DND-41 (cell line): ENCODE measurements around the gene MAGEB6.

Experiments
- ATAC-seq: fragments of 200-7000 bp; cut with Tn5 transposase; 3 replicates; pipeline ENCODE4 v1.9.1; 2021; ENCODE audit warnings: low read depth; ENCODE audit not compliant: insufficient read depth
- DNase-seq: peaks from one replicate; pipeline ENCODE4 v3.0.0-alpha.2; 2020
- H2AFZ ChIP-seq: 2 replicates; pipeline ENCODE4 v1.6.0; 2012; ENCODE audit warnings: low read depth, low read length
- H3K27ac ChIP-seq: 2 replicates; pipeline ENCODE4 v1.5.1; 2012; ENCODE audit warnings: low read length, inconsistent platforms
- H3K27me3 ChIP-seq: fragments of 200-600 bp; sonication (generic); 2 replicates; pipeline ENCODE4 v1.6.0; 2012; ENCODE audit warnings: low read length, mild to moderate bottlenecking, inconsistent platforms; ENCODE audit not compliant: insufficient read depth, poor library complexity
- H3K36me3 ChIP-seq: 2 replicates; pipeline ENCODE4 v1.5.1; 2012; ENCODE audit warnings: low read length, inconsistent platforms; ENCODE audit not compliant: insufficient read depth
- H3K4me1 ChIP-seq: 2 replicates; pipeline ENCODE4 v1.5.1; 2012; ENCODE audit warnings: mild to moderate bottlenecking, low read length; ENCODE audit not compliant: insufficient read depth
- H3K4me2 ChIP-seq: 2 replicates; pipeline ENCODE4 v1.6.0; 2012; ENCODE audit warnings: mild to moderate bottlenecking, moderate library complexity, low read length, inconsistent platforms; ENCODE audit not compliant: insufficient read depth
- H3K4me3 ChIP-seq, 2 experiments: fragments of 200-600 bp in 1 of 2; shearing (Covaris generic) in 1 of 2; 2 replicates each; pipeline ENCODE4 v1.5.1; 2012 to 2016; ENCODE audit warnings: inconsistent platforms in 2 of 2, low read length in 2 of 2, mild to moderate bottlenecking in 2 of 2, low read depth in 1 of 2, moderate library complexity in 1 of 2
- H3K79me2 ChIP-seq: 2 replicates; pipeline ENCODE4 v1.6.0; 2012; ENCODE audit warnings: low read length, inconsistent platforms; ENCODE audit not compliant: insufficient read depth
- H3K9ac ChIP-seq: 2 replicates; pipeline ENCODE4 v1.6.0; 2012; ENCODE audit warnings: low read depth, mild to moderate bottlenecking, inconsistent platforms, low read length, moderate library complexity
- H3K9me3 ChIP-seq: 2 replicates; pipeline ENCODE4 v1.5.1; 2012; ENCODE audit warnings: low read length, moderate library complexity, mild to moderate bottlenecking, inconsistent platforms; ENCODE audit not compliant: insufficient read depth, severe bottlenecking
- H4K20me1 ChIP-seq: 2 replicates; pipeline ENCODE4 v1.6.0; 2012; ENCODE audit warnings: low read length; ENCODE audit not compliant: insufficient read depth
- CTCF ChIP-seq: IDR thresholded peaks from 2 replicates; pipeline ENCODE4 v1.5.1; 2012; ENCODE audit warnings: borderline replicate concordance, low read length, moderate library complexity, mild to moderate bottlenecking; ENCODE audit not compliant: poor library complexity, severe bottlenecking; ENCODE audit errors: extremely low read depth
- EZH2 ChIP-seq: IDR thresholded peaks from 3 replicates; pipeline ENCODE4 v1.6.1; 2012; ENCODE audit warnings: borderline replicate concordance, low read depth, mild to moderate bottlenecking, moderate library complexity, low read length, inconsistent platforms; ENCODE audit not compliant: severe bottlenecking

MAGEB6 gene

GRCh38 chrX:26208012-26208411, 15.8 kb downstream of the MAGEB6 start:
- H3K4me3 ChIP-seq: no peak overlapping the region
- H3K9me3 ChIP-seq: no peaks in the 10 kb centered on the region
- no peaks in the 10 kb centered on the region for H3K79me2 ChIP-seq
- DNase-seq (no peak), ATAC-seq (no peak)
- no peaks in the 10 kb centered on the region for H3K36me3 ChIP-seq
- no peak overlapping the region for H2AFZ ChIP-seq
- TF ChIP-seq CTCF: no peak
- TF ChIP-seq EZH2: no peak
- H4K20me1 ChIP-seq: no peaks in the 10 kb centered on the region
- no peaks in the 10 kb centered on the region for H3K27me3 ChIP-seq
- no peaks in the 10 kb centered on the region for H3K4me1 ChIP-seq
- H3K4me2 ChIP-seq: no peak overlapping the region
- H3K27ac ChIP-seq: no peak overlapping the region
- no peak overlapping the region for H3K9ac ChIP-seq

GRCh38 chrX:26215869-26216268, 23.6 kb downstream of the MAGEB6 start, which contains the start of gene MAGEB5:
MAGEB5 (plus strand) TSS chrX:26216169; CDS start chrX:26217302, 1,133 bp downstream.
- ATAC-seq: no peak
- no peak within 1 kb of the TSS for H3K9ac ChIP-seq
- no peak within 1 kb of the TSS for H3K27ac ChIP-seq
- no peaks in the 10 kb centered on the region for H3K9me3 ChIP-seq
- no peak within 1 kb of the TSS for H2AFZ ChIP-seq
- H3K36me3 ChIP-seq: no peaks in the 10 kb centered on the region
- no peaks in the 10 kb centered on the region for H3K79me2 ChIP-seq
- DNase-seq: no peak
- no peak within 1 kb of the TSS for H3K4me2 ChIP-seq
- no peak within 1 kb of the TSS for H3K4me3 ChIP-seq
- no peaks in the 10 kb centered on the region for H4K20me1 ChIP-seq
- TF ChIP-seq EZH2 (no peak), CTCF (no peak)
- H3K27me3 ChIP-seq: no peaks in the 10 kb centered on the region
- H3K4me1 ChIP-seq: no peaks in the 10 kb centered on the region

GRCh38 chrX:26219351-26219750, 27.1 kb downstream of the MAGEB6 start:
- H3K27me3 ChIP-seq: no peaks in the 10 kb centered on the region

More at GRCh38 chrX:26219351-26219750, 27.1 kb downstream of the MAGEB6 start:
- Histone ChIP-seq H2AFZ (no peak overlapping the region), H3K4me2 (no peak overlapping the region), H3K27ac (no peak overlapping the region), H3K4me3 (no peak overlapping the region), H3K79me2 (no peaks in the 10 kb centered on the region), H4K20me1 (no peaks in the 10 kb centered on the region), H3K4me1 (no peaks in the 10 kb centered on the region), H3K36me3 (no peaks in the 10 kb centered on the region), H3K9me3 (no peaks in the 10 kb centered on the region), H3K9ac (no peak overlapping the region)
- TF ChIP-seq EZH2 (no peak), CTCF (no peak)
- ATAC-seq (no peak), DNase-seq (no peak)
